NCI-H2029 treated with DMSO at 0.1 percent for 48 hours (cell line): Measurements from ENCODE around the gene TRPV4.

ENCODE experiments used
- DNase-seq: peaks from one replicate; lab custom pipeline; 2025; lab: John Stamatoyannopoulos, UW

Gene TRPV4

GRCh38 chr12:109740694-109741245 lies 92.4 kb downstream of the TRPV4 start:
- DNase-seq: no peak

GRCh38 chr12:109739747-109740693 lies 93.2 kb downstream of the TRPV4 start:
- DNase-seq: no peak

DNA sequence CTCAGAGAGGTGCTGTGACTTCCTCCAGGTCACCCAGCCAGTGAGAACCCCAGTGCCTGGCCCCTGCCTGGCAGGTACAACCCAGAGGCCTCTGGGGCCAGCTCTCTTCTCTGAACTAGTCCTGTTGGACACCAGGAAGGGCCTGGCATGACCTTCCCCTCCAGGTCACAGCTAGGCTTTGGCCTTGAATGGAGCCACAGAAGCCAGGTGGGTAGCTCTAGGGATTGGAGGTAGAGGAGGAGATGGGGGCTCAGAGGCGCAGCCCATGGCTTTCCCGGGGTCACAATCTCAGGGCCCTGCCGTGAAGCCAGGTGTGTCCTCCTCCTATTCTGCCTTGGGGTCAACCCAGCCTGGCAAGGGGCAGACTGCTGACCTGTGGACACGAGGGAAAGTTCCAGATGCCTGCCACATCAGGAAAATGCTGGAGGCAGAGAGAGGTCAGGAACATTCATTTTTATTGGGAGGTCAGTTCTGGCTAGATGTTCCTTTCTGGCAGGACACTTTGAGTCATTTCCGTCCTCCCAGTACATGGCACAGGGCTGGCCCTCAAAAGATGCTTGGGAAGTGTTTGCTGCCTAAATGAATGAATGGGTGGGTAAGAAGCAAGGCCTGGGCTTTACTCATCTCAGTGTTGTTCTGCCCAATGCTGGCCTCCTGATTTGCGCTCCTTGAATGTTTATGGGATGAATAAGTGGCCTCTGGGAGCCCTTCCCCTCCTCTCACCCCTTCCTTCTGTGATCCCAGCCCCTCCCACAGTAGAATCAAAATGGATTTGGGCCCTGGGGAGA lies 94.1 kb downstream of the TRPV4 start:
- DNase-seq: no peak

DNA sequence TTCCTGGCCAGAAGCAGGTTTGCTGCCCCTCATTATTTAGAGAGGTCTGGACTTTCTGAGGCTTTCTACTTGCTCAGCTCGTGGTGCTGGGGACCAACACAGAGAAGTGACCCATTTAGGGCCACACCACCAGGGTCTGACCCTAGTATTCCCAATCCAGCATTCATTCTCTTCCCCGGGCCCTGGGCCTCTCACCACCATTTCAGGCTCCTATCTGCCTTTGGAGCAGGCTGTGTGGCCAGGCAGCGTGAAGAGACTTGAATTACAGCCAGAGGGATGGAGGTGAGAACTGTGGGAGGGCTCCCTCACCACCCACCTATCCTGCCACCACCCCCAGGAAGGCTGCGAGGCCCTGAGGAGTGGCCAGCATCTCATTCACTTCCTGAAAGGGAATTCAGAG lies 95.0 kb downstream of the TRPV4 start:
- no peak for DNase-seq

- DNase-seq: no peak
Measured at GRCh38 chr12:109737631-109738030, 95.6 kb downstream of the TRPV4 start.

DNA sequence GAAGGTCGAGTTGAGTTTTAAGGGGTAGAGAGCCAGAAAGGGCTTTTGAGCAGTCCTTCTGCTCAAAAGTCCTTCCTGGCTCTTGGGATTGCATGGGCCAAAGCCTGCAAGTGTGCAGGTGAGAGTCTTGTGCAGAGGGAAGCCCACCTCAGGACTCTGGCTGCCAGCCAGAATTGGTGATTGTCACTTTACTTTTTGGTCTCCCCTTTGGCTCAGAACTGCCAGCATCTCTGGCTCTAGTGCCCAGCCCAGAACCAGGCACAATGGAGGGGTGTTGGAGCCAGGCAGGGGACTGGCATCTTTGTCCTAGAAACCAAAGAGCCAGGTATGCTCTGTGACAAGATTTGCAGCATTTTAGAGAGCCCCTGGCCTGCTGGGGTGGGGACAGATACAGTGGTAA lies 96.1 kb downstream of the TRPV4 start:
- DNase-seq: no peak

GRCh38 chr12:109736552-109737108 lies 96.6 kb downstream of the TRPV4 start:
- no peak for DNase-seq

DNA sequence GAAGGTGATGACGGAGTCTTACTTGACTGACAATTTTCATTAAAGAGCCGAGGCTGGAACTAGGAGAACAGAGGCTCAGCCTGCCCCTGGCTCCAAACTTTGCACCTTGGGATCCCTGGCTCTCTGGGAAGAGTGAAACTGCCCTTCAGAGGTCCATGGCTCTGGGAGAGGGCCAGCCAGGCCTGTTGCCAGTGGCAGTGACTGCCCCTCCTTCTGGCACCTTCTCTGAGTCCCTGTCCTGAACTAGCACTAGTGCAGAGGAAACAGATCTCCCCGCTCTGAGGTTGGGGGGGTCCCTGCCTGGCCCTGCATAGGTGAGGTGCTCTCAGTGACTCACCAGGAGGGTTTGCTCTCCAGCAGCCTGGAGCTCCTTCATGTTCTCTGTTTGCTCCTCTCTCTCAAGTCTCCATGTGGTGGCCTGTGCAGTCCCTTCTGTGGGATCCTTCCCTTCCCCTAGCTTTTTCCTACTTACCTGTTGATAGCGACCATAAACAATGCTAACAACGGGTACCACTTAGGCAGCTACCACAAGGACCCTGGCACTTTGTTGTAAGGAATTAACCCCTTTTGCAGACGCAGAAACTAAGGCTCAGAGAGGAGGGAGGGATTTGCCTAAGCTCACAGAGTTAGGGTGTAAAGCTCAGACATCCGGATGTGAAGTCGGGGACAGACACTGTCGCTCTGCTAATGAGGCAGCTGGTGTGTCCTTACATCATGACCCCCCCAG lies 97.2 kb downstream of the TRPV4 start:
- DNase-seq: no peak

DNA sequence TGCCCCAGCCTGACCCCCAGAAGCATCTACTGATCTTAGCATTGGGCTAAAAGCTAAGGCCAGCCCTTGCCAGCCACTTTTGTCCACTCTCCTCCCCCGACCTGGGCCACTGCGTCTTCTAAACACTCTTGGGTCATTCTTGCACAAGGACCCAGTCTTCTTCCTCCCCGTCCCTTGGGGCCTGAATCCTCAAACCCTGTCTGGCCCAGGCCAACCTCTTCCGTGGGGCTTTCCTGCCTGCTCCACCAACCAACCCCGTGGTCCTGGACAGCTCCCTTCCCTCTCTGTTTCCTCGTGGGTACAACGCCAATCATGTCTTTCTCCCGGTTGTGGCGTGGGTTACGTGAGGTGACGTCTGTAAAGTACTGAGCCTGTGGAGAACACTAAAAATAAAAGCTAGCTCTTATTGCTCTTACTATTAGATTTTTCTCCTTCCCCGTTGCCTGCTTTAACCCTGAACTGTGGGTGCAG lies 98.1 kb downstream of the TRPV4 start:
- no peak for DNase-seq

DNA sequence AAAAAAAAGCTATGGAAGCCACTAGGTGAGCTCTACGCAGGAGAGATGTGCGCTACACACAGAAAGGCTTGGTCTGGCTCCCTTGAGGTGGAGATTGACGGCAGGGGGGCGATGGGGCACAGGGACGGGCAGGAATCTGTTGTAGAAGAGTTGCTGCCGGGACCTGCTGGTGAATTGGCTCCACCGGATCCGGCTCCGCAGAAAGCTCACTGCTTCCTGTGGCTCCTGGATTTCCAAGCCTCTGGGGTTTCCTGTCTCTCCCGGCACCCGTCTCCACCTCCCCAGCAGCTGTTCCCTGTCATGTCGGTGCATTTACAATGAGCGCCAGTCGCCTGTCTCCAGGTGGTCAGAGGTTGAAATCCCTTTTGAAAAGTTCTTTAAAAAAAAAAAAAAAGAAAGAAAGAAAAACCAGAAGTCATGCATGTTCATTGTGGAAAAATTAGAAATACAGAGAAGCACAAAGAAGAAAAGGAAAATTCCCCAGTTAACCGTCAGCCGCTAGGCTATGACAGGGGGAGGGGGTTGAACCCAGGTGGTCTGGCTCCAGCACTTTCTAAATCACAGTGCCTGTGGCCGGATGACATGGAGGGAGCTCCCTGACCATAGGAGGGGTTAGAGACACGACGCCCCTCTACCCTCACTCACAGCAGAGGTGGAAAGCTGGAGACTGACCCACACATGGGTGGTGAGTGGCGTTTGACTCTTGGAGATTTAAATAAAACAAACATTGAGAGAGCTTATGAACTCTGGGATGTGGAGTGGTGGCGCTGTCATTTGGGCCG lies 98.8 kb downstream of the TRPV4 start:
- no peak for DNase-seq
